Thoracic aorta (tissue), 2 donors: ENCODE data around the gene ITGB6. TPM values are rescaled to one million over a fixed set of nuclear protein-coding genes. Genes with fewer than 3 reads are reported as not detected.
A peak's percentile ranks its signal among the peaks of the same experiment; 100 is the strongest.

Experiments used
- ATAC-seq: fragments of 150-250 bp; one replicate; pipeline ENCODE4 v1.8.0; 2017; ENCODE audit warnings: low read depth; ENCODE audit not compliant: insufficient number of reproducible peaks, low FRiP score
- DNase-seq: peaks from one replicate; pipeline ENCODE4 v3.0.0-alpha.2; 2020; ENCODE audit warnings: low spot score
- H3K27ac ChIP-seq, 2 donors: fragments of 200-600 bp; sonication (generic); 1 replicate in 1 of 2; 2 replicates in 1 of 2; pipeline ENCODE4 v1.5.1; 2016; ENCODE audit warnings: mild to moderate bottlenecking in 2 of 2, moderate library complexity in 2 of 2
- H3K27me3 ChIP-seq: fragments of 200-600 bp; sonication (generic); replicated peaks from 2 replicates; pipeline ENCODE4 v1.6.0; 2016; ENCODE audit warnings: mild to moderate bottlenecking; ENCODE audit not compliant: insufficient read depth
- H3K36me3 ChIP-seq: fragments of 200-600 bp; sonication (generic); one replicate; pipeline ENCODE4 v1.5.1; 2016
- H3K4me1 ChIP-seq, 2 donors: fragments of 200-600 bp; sonication (generic); 1 replicate in 1 of 2; 2 replicates in 1 of 2; pipeline versions ENCODE4 v1.5.1 to v1.6.0; 2016; ENCODE audit warnings: low read depth in 2 of 2, mild to moderate bottlenecking in 1 of 2; ENCODE audit not compliant: control insufficient read depth in 1 of 2
- H3K4me3 ChIP-seq: fragments of 200-600 bp; sonication (generic); 2 replicates; pipeline ENCODE4 v1.5.1; 2016; ENCODE audit warnings: mild to moderate bottlenecking
- H3K9me3 ChIP-seq: fragments of 200-600 bp; sonication (generic); 2 replicates; pipeline ENCODE4 v1.5.1; 2016
- CTCF ChIP-seq: fragments of 200-600 bp; sonication (generic); IDR thresholded peaks from one replicate; pipeline ENCODE4 v1.5.1; 2019; ENCODE audit warnings: antibody characterized with exemption
- total RNA-seq, 2 donors: library from RNA; depleted of rRNA; stranded (reverse); fragments of >200 nt; gene quantifications; one replicate each; pipeline versions ENCODE4 v1.1.0 to v1.2.3, GENCODE V29; 2016

Gene ITGB6
- total RNA-seq, 2 donors from 2014 or later, result 0.99 TPM; not detected in 1

- Histone ChIP-seq H3K4me3 (no peak overlapping the region), H3K9me3 (no peaks in the 10 kb centered on the region), H3K27me3 (no peaks in the 10 kb centered on the region), H3K4me1 (peaks cover 12 to 29% of the 10 kb centered on the region in 2 donors), H3K27ac (peak overlapping the region; percentile 27 to 61), H3K36me3 (no peaks in the 10 kb centered on the region)
- no peak for TF ChIP-seq CTCF
- no peak for ATAC-seq
- DNase-seq, result no peak
These were observed 60.1 kb downstream of the ITGB6 start for GRCh38 chr2:160139991-160140390.

- Histone ChIP-seq H3K4me1 (peaks cover 12 to 29% of the 10 kb centered on the region in 2 donors), H3K36me3 (no peaks in the 10 kb centered on the region), H3K4me3 (no peak overlapping the region), H3K27me3 (no peaks in the 10 kb centered on the region), H3K9me3 (no peaks in the 10 kb centered on the region), H3K27ac (no peak overlapping the region)
- DNase-seq, result no peak
- no peak for TF ChIP-seq CTCF
- ATAC-seq, result no peak
These were observed 60.7 kb downstream of the ITGB6 start for GRCh38 chr2:160139350-160139749.

- no peak for ATAC-seq
- DNase-seq, result no peak
- H3K4me3 ChIP-seq, result no peak overlapping the region
- TF ChIP-seq CTCF, result no peak
- no peaks in the 10 kb centered on the region for H3K9me3 ChIP-seq
- H3K27me3 ChIP-seq, result no peaks in the 10 kb centered on the region
- no peaks in the 10 kb centered on the region for H3K36me3 ChIP-seq
- no peak overlapping the region for H3K27ac ChIP-seq
- H3K4me1 ChIP-seq, result peaks cover 12 to 29% of the 10 kb centered on the region in 2 donors
These were observed 61.7 kb downstream of the ITGB6 start for GRCh38 chr2:160138406-160138805.

DNA sequence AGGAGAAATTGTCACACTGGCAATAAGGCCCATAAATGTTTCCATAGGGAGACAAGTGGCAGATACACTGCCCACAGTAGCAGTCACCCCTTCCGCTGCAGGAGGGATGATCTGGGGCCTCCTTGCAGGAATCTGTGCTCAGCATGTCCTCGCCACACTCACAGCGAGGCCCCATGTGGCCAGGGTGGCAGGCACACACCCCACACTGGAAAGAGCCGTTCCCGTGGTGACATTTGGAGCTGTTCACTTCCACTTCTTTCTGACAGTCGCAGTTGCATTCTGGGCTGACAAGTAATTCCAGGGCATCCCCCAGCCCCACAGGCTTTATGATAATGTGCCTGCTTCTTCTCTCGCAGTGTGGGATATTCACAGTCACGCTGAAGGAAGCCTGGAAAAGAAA lies 62.6 kb downstream of the ITGB6 start:
- TF ChIP-seq CTCF, result no peak
- Histone ChIP-seq H3K4me1 (peaks cover 12 to 29% of the 10 kb centered on the region in 2 donors), H3K27me3 (no peaks in the 10 kb centered on the region), H3K9me3 (no peaks in the 10 kb centered on the region), H3K36me3 (no peaks in the 10 kb centered on the region), H3K27ac (no peak overlapping the region), H3K4me3 (no peak overlapping the region)
- DNase-seq, result no peak
- ATAC-seq, result no peak

GRCh38 chr2:160132761-160133160 lies 67.3 kb downstream of the ITGB6 start:
- TF ChIP-seq CTCF, result no peak
- Histone ChIP-seq H3K4me3 (no peak overlapping the region), H3K36me3 (no peaks in the 10 kb centered on the region), H3K9me3 (no peaks in the 10 kb centered on the region), H3K27me3 (no peaks in the 10 kb centered on the region), H3K4me1 (no peaks in the 10 kb centered on the region), H3K27ac (no peak overlapping the region)
- DNase-seq (no peak), ATAC-seq (no peak)
